ENCODE data around the gene DRGX. TPM values are rescaled to one million over a fixed set of nuclear protein-coding genes. Genes with fewer than 3 reads are reported as not detected.

Gene DRGX
- total RNA-seq (2022) (not detected in 2 replicates), Bru-seq, nascent RNA (percentile 3 among the genes with signal in this experiment), BruChase-seq, experiment 1, labeled RNA remaining after a 6-hour chase (not detected), BruChase-seq, experiment 2, labeled RNA remaining after a 2-hour chase (not detected)
- long read RNA-seq, result 0 reads

GRCh38 chr10:49395741-49396665 is at the start of gene DRGX:
DRGX (minus strand) TSS chr10:49396089; CDS start chr10:49395440, 649 bp downstream.
- H3K9me3 Mint-ChIP-seq (ENCODE audit: low read depth, unreplicated experiment), result no peaks in the 10 kb centered on the region
- H3K36me3 Mint-ChIP-seq (ENCODE audit: insufficient read depth, unreplicated experiment), result no peaks in the 10 kb centered on the region
- no peak within 1 kb of the TSS for H3K27ac Mint-ChIP-seq (ENCODE audit: unreplicated experiment)
- BruUV-seq (replicated peaks), result no TSS peak
- H3K4me1 Mint-ChIP-seq (ENCODE audit: low read depth, unreplicated experiment), result no peaks in the 10 kb centered on the region
- peak within 1 kb of the TSS; percentile 39 for H3K4me3 Mint-ChIP-seq (ENCODE audit: low read depth, unreplicated experiment)
- DNase-seq, result no peak
- TF ChIP-seq CTCF (IDR thresholded peaks at IDR 0.05; ENCODE audit: unreplicated experiment), result no peak
- intact Hi-C loops (cut with micrococcal nuclease; ENCODE audit: unreplicated experiment), result no loop called here
- peaks cover 100% of the 10 kb centered on the region for H3K27me3 Mint-ChIP-seq (ENCODE audit: unreplicated experiment)
- CTCF ChIA-PET, result interaction anchor here (0.7 to 1.4 kb wide), 2 partner anchors 12 to 69 kb away, joined by 3 to 6 read pairs; no protein-coding TSS in a partner anchor

- DNase-seq, result no peak
- Mint-ChIP-seq H3K27me3 (ENCODE audit: unreplicated experiment) (no peaks in the 10 kb centered on the region), H3K4me1 (ENCODE audit: low read depth, unreplicated experiment) (no peaks in the 10 kb centered on the region), H3K36me3 (ENCODE audit: insufficient read depth, unreplicated experiment) (no peaks in the 10 kb centered on the region), H3K4me3 (ENCODE audit: low read depth, unreplicated experiment) (no peak overlapping the region), H3K9me3 (ENCODE audit: low read depth, unreplicated experiment) (no peaks in the 10 kb centered on the region), H3K27ac (ENCODE audit: unreplicated experiment) (no peak overlapping the region)
- BruUV-seq (replicated peaks), result no TSS peak
- intact Hi-C loops (cut with micrococcal nuclease; ENCODE audit: unreplicated experiment), result no loop called here
- no peak for TF ChIP-seq CTCF (IDR thresholded peaks at IDR 0.05; ENCODE audit: unreplicated experiment)
- CTCF ChIA-PET, result no interaction called here
These were observed 48.5 kb upstream of the DRGX start for GRCh38 chr10:49444349-49444748.

GRCh38 chr10:49442863-49443262 is 47.0 kb upstream of the DRGX start:
- intact Hi-C loops (cut with micrococcal nuclease; ENCODE audit: unreplicated experiment), result no loop called here
- no TSS peak for BruUV-seq (replicated peaks)
- DNase-seq, result no peak
- H3K27me3 Mint-ChIP-seq (ENCODE audit: unreplicated experiment), result no peaks in the 10 kb centered on the region
- no peak overlapping the region for H3K4me3 Mint-ChIP-seq (ENCODE audit: low read depth, unreplicated experiment)
- H3K9me3 Mint-ChIP-seq (ENCODE audit: low read depth, unreplicated experiment), result no peaks in the 10 kb centered on the region
- H3K4me1 Mint-ChIP-seq (ENCODE audit: low read depth, unreplicated experiment), result no peaks in the 10 kb centered on the region
- no peak for TF ChIP-seq CTCF (IDR thresholded peaks at IDR 0.05; ENCODE audit: unreplicated experiment)
- no peak overlapping the region for H3K27ac Mint-ChIP-seq (ENCODE audit: unreplicated experiment)
- H3K36me3 Mint-ChIP-seq (ENCODE audit: insufficient read depth, unreplicated experiment), result no peaks in the 10 kb centered on the region
- CTCF ChIA-PET, result no interaction called here

GRCh38 chr10:49441488-49442476 is 45.9 kb upstream of the DRGX start:
- no peak for DNase-seq
- intact Hi-C loops (cut with micrococcal nuclease; ENCODE audit: unreplicated experiment), result no loop called here
- no peak for TF ChIP-seq CTCF (IDR thresholded peaks at IDR 0.05; ENCODE audit: unreplicated experiment)
- CTCF ChIA-PET, result no interaction called here
- no TSS peak for BruUV-seq (replicated peaks)
- H3K4me1 Mint-ChIP-seq (ENCODE audit: low read depth, unreplicated experiment), result no peaks in the 10 kb centered on the region
- no peak overlapping the region for H3K4me3 Mint-ChIP-seq (ENCODE audit: low read depth, unreplicated experiment)
- no peaks in the 10 kb centered on the region for H3K27me3 Mint-ChIP-seq (ENCODE audit: unreplicated experiment)
- no peak overlapping the region for H3K27ac Mint-ChIP-seq (ENCODE audit: unreplicated experiment)
- H3K9me3 Mint-ChIP-seq (ENCODE audit: low read depth, unreplicated experiment), result no peaks in the 10 kb centered on the region
- H3K36me3 Mint-ChIP-seq (ENCODE audit: insufficient read depth, unreplicated experiment), result no peaks in the 10 kb centered on the region
